Measurements from ENCODE around the gene MED26. TPM values are rescaled to one million over a fixed set of nuclear protein-coding genes. Genes with fewer than 3 reads are reported as not detected.

Gene MED26
- total and polyA plus RNA-seq, 10 of the 15 experiments (the other 5 are each of a cell fraction or from before 2014, with no cell fraction given): 1.1 to 21.4 (median 9.7) TPM

DNA sequence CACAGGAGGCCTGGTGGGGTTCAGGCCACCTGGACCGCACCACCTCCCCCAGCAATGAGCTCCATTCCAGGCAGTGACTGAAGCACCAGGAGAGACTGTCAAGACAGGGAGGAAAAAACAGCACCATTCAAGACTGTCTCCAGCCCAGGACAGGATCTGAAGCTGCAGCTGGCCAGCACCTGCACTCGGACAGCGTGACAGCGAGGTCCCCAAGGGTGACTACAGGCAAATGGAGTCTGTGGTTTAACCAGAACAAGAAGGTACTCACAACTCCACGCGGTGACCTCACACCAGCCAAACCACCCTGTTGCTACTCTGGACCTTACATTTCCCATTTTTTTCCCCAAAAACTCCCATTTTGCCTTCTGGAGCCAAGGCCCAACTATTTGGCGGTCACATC, 9.8 kb downstream of the MED26 start:
- ATAC-seq: peak; percentile 42
- Histone ChIP-seq H2AFZ (ENCODE audit: control insufficient read depth, low read depth, low read length) (no peak overlapping the region), H3K36me3 (ENCODE audit: control insufficient read depth in 2 of 2, insufficient read depth in 2 of 2, low read length in 1 of 2) (peaks cover 7 to 10% of the 10 kb centered on the region in 2 experiments; a peak in 3 of 4 replicates), H3K4me3 (peak overlapping the region; percentile 37; the same call in 1 of the 2 replicates), H3K4me1 (ENCODE audit: control insufficient read depth, insufficient read depth, low read length) (peaks cover 42% of the 10 kb centered on the region), H3K9ac (ENCODE audit: control insufficient read depth, insufficient read depth, low read length) (peak overlapping the region; percentile 4; the same call in 1 of the 2 replicates), H3K4me2 (ENCODE audit: control insufficient read depth, insufficient read depth) (peak overlapping the region; percentile 45), H4K20me1 (ENCODE audit: control insufficient read depth, insufficient read depth) (peaks cover 15% of the 10 kb centered on the region; the same call in 1 of the 2 replicates), H3K27ac (ENCODE audit: control insufficient read depth, insufficient read depth) (peak overlapping the region; percentile 67; the same call in 1 of the 2 replicates), H3K27me3 (replicated peaks in 1 of 2; ENCODE audit: control insufficient read depth in 2 of 2, insufficient read depth in 2 of 2, low read length in 1 of 2) (no peaks in the 10 kb centered on the region), H3K79me2 (ENCODE audit: control insufficient read depth, insufficient read depth, low read length) (peaks cover 97% of the 10 kb centered on the region), H3K9me3 (replicated peaks; ENCODE audit: control insufficient read depth, insufficient read depth, low read length) (no peaks in the 10 kb centered on the region)
- POLR2A ChIA-PET: interaction anchor here (1.0 to 3.4 kb wide), 9 partner anchors 8 to 42 kb away, joined by 3 to 19 read pairs (median 4); partner anchors contain the start of genes MED26, SMIM7 and TMEM38A
- BruUV-seq (replicated peaks): no TSS peak
- intact Hi-C loops (cut with micrococcal nuclease; ENCODE audit: unreplicated experiment): no loop called here
- SMC1A ChIA-PET (ENCODE audit: uncharacterized antibody, unreplicated experiment): interaction anchor here (0.6 to 2.9 kb wide), 9 partner anchors 9 to 474 kb away, joined by 3 to 14 read pairs (median 4); partner anchors contain the start of gene HSH2D
- DNase-seq (ENCODE audit: low read depth, low spot score): no peak
- CTCF ChIA-PET: interaction anchor here (0.8 to 2.2 kb wide), 5 partner anchors 11 to 50 kb away, joined by 3 to 7 read pairs (median 4); no protein-coding TSS in a partner anchor
- WGBS (ENCODE audit: insufficient coverage, insufficient replicate concordance, low lambda C conversion rate, missing lambda C conversion rate): 72% methylated on average over 7 of the region's 7 CpGs
- in situ Hi-C loops (cut with MboI): no loop called here
- RAD21 ChIA-PET (ENCODE audit: unreplicated experiment): interaction anchor here (0.7 to 2.5 kb wide), 6 partner anchors 9 to 34 kb away, joined by 3 to 17 read pairs (median 4); partner anchors contain the start of gene MED26
- 0 out of 2 replicates have a peak, but pooled peaks have one; percentile 1 for TF ChIP-seq POLR2A (IDR thresholded peaks at IDR 0.05; ENCODE audit: low read depth, low read length)
- TF ChIP-seq PAX5 (IDR thresholded peaks at IDR 0.05; ENCODE audit: borderline replicate concordance, low read depth, low read length): 0 out of 2 replicates have a peak, but pooled peaks have one; percentile 16
- TF ChIP-seq TCF12 (IDR thresholded peaks at IDR 0.05; ENCODE audit: low read depth, low read length): 0 out of 2 replicates have a peak, but pooled peaks have one; percentile 30
- no peak for TF ChIP-seq IKZF1 (conservative IDR thresholded peaks at IDR 0.05)
- TF ChIP-seq EZH2 (IDR thresholded peaks at IDR 0.05; ENCODE audit: borderline replicate concordance, control insufficient read depth, low read depth, low read length): no peak
- peak; percentile 43; the same call in 1 of the 2 replicates for TF ChIP-seq RUNX3 (IDR thresholded peaks at IDR 0.05; ENCODE audit: low read length)
- TF ChIP-seq CREM (IDR thresholded peaks at IDR 0.05; ENCODE audit: low read depth): no peak
- TF ChIP-seq POLR2AphosphoS5 (IDR thresholded peaks at IDR 0.05; ENCODE audit: low read length): 0 out of 2 replicates have a peak, but pooled peaks have one; percentile 23
- no peak for FAIRE-seq

Measured in GM12878 (cell line).